SU-DHL-6 (cell line): Measurements from ENCODE around the gene CPNE1.

ENCODE experiments used
- H2AFZ ChIP-seq: fragments of 200-600 bp; sonication (generic); 2 replicates; pipeline ENCODE4 v1.6.1; 2014; ENCODE audit warnings: low read depth, mild to moderate bottlenecking, moderate library complexity, mixed read lengths, antibody characterized with exemption, low read length; ENCODE audit not compliant: severe bottlenecking
- H3F3A ChIP-seq: fragments of 200-600 bp; shearing (Covaris generic); 2 replicates; pipeline ENCODE4 v1.6.0; 2016; ENCODE audit warnings: antibody characterized with exemption, mild to moderate bottlenecking; ENCODE audit not compliant: insufficient read depth
- H3K27ac ChIP-seq: fragments of 200-600 bp; sonication (generic); 2 replicates; pipeline ENCODE4 v1.5.1; 2016; ENCODE audit warnings: low read depth, mild to moderate bottlenecking, low read length, moderate library complexity, mixed read lengths
- H3K27me3 ChIP-seq: fragments of 200-600 bp; sonication (generic), shearing (Covaris generic); 2 replicates; pipeline ENCODE4 v1.6.0; 2014; ENCODE audit warnings: mild to moderate bottlenecking, low read length
- H3K36me3 ChIP-seq: fragments of 200-600 bp; sonication (generic); 2 replicates; pipeline ENCODE4 v1.6.1; 2014; ENCODE audit warnings: mild to moderate bottlenecking, low read length, mixed read lengths
- H3K4me2 ChIP-seq: fragments of 300-600, 200-600 bp; shearing (Covaris generic), sonication (generic); 2 replicates; pipeline ENCODE4 v1.6.0; 2014; ENCODE audit warnings: low read length, low read depth, mild to moderate bottlenecking; ENCODE audit not compliant: poor library complexity, severe bottlenecking
- H3K4me3 ChIP-seq: fragments of 200-600 bp; sonication (generic); 2 replicates; pipeline ENCODE4 v1.5.1; 2014; ENCODE audit warnings: antibody characterized with exemption, low read length, mild to moderate bottlenecking, mixed read lengths; ENCODE audit not compliant: insufficient read depth, poor library complexity, severe bottlenecking
- H3K79me2 ChIP-seq: fragments of 200-600 bp; sonication (generic); 2 replicates; pipeline ENCODE4 v1.6.1; 2014; ENCODE audit warnings: mild to moderate bottlenecking, low read length, moderate library complexity; ENCODE audit not compliant: insufficient read depth
- H3K9ac ChIP-seq: fragments of 200-600 bp; sonication (generic); 2 replicates; pipeline ENCODE4 v1.7.0; 2014; ENCODE audit warnings: mild to moderate bottlenecking, low read length
- H3K9me2 ChIP-seq: fragments of 200-600 bp; sonication (generic); replicated peaks from 2 replicates; pipeline ENCODE4 v1.6.1; 2014; ENCODE audit warnings: low read length; ENCODE audit not compliant: insufficient read depth
- H3K9me3 ChIP-seq: fragments of 200-600 bp; sonication (generic); 2 replicates; pipeline ENCODE4 v1.6.1; 2014; ENCODE audit warnings: low read length, mixed read lengths; ENCODE audit not compliant: insufficient read depth
- H4K20me1 ChIP-seq: fragments of 200-600 bp; sonication (generic); 2 replicates; pipeline ENCODE4 v1.6.1; 2014; ENCODE audit warnings: low read depth, mild to moderate bottlenecking, antibody characterized with exemption, low read length, moderate library complexity, mixed read lengths
- EZH2phosphoT487 ChIP-seq: fragments of 200-600 bp; sonication (generic), shearing (Covaris generic); conservative IDR thresholded peaks from 2 replicates; pipeline ENCODE4 v1.6.1; 2018; ENCODE audit warnings: mild to moderate bottlenecking, antibody characterized with exemption, low read length, moderate library complexity, mixed read lengths
- TF ChIP-seq, protein P1 (sequence below): fragments of 200-600 bp; sonication (generic); IDR thresholded peaks from one replicate; pipeline ENCODE4 v1.5.1; 2017; ENCODE audit warnings: antibody characterized with exemption, mild to moderate bottlenecking, low read length, moderate library complexity; ENCODE audit not compliant: insufficient read depth, poor library complexity, severe bottlenecking

The CPNE1 gene

GRCh38 chr20:35618263-35619131 is 46.2 kb downstream of the CPNE1 start:
- no peak overlapping the region for H2AFZ ChIP-seq
- H3K27ac ChIP-seq: no peak overlapping the region
- no peak overlapping the region for H3K4me3 ChIP-seq
- H3K4me2 ChIP-seq: peak overlapping the region; percentile 44
- H3F3A ChIP-seq: no peaks in the 10 kb centered on the region
- TF ChIP-seq, protein P1, sequence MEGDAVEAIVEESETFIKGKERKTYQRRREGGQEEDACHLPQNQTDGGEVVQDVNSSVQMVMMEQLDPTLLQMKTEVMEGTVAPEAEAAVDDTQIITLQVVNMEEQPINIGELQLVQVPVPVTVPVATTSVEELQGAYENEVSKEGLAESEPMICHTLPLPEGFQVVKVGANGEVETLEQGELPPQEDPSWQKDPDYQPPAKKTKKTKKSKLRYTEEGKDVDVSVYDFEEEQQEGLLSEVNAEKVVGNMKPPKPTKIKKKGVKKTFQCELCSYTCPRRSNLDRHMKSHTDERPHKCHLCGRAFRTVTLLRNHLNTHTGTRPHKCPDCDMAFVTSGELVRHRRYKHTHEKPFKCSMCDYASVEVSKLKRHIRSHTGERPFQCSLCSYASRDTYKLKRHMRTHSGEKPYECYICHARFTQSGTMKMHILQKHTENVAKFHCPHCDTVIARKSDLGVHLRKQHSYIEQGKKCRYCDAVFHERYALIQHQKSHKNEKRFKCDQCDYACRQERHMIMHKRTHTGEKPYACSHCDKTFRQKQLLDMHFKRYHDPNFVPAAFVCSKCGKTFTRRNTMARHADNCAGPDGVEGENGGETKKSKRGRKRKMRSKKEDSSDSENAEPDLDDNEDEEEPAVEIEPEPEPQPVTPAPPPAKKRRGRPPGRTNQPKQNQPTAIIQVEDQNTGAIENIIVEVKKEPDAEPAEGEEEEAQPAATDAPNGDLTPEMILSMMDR: no peak
- no peak for TF ChIP-seq EZH2phosphoT487
- H4K20me1 ChIP-seq: no peaks in the 10 kb centered on the region
- H3K79me2 ChIP-seq: no peaks in the 10 kb centered on the region
- no peaks in the 10 kb centered on the region for H3K36me3 ChIP-seq
- no peak overlapping the region for H3K9ac ChIP-seq
- H3K27me3 ChIP-seq: no peaks in the 10 kb centered on the region
- no peaks in the 10 kb centered on the region for H3K9me2 ChIP-seq
- no peaks in the 10 kb centered on the region for H3K9me3 ChIP-seq

- no peaks in the 10 kb centered on the region for H3K9me2 ChIP-seq
- H3K79me2 ChIP-seq: no peaks in the 10 kb centered on the region
- H3K36me3 ChIP-seq: no peaks in the 10 kb centered on the region
- H3K4me3 ChIP-seq: no peak overlapping the region
- TF ChIP-seq, protein P1: no peak
- no peak for TF ChIP-seq EZH2phosphoT487
- no peaks in the 10 kb centered on the region for H3F3A ChIP-seq
- no peak overlapping the region for H3K27ac ChIP-seq
- no peak overlapping the region for H2AFZ ChIP-seq
- no peaks in the 10 kb centered on the region for H3K27me3 ChIP-seq
- H3K9ac ChIP-seq: no peak overlapping the region
- H4K20me1 ChIP-seq: no peaks in the 10 kb centered on the region
- H3K4me2 ChIP-seq: peak overlapping the region; percentile 11
- no peaks in the 10 kb centered on the region for H3K9me3 ChIP-seq
Measured at GRCh38 chr20:35617397-35618262, 47.1 kb downstream of the CPNE1 start.

GRCh38 chr20:35616465-35617396 is 48.0 kb downstream of the CPNE1 start:
- Histone ChIP-seq H3K36me3 (no peaks in the 10 kb centered on the region), H3K9ac (peak overlapping the region; percentile 36), H3K27ac (no peak overlapping the region), H3K9me2 (no peaks in the 10 kb centered on the region), H2AFZ (no peak overlapping the region), H3K4me2 (peak overlapping the region; percentile 62), H3F3A (no peaks in the 10 kb centered on the region), H3K27me3 (no peaks in the 10 kb centered on the region), H3K79me2 (no peaks in the 10 kb centered on the region), H3K4me3 (peak overlapping the region; percentile 35), H3K9me3 (no peaks in the 10 kb centered on the region), H4K20me1 (no peaks in the 10 kb centered on the region)
- TF ChIP-seq, protein P1: no peak
- no peak for TF ChIP-seq EZH2phosphoT487
